Prostate gland (tissue), 2 donors: ENCODE measurements around the gene TMC8.

Experiments used
- CTCF ChIP-seq, 4 experiments: fragments of 200-600 bp in 2 of 4; fragments of 450-650 bp in 2 of 4; sonication (generic) in 2 of 4; IDR thresholded peaks; 1 replicate in 3 of 4; 2 replicates in 1 of 4; pipeline ENCODE4 v1.5.1; 2016 to 2019; ENCODE audit warnings: antibody characterized with exemption in 4 of 4, mild to moderate bottlenecking in 2 of 4, moderate library complexity in 2 of 4
- POLR2A ChIP-seq: fragments of 450-650 bp; IDR thresholded peaks from one replicate; pipeline ENCODE4 v1.6.1; 2016; ENCODE audit warnings: antibody characterized with exemption, mild to moderate bottlenecking
- POLR2AphosphoS5 ChIP-seq: sonication (generic); formaldehyde crosslinking; IDR thresholded peaks from one replicate; pipeline ENCODE4 v1.6.1; 2017; ENCODE audit warnings: antibody characterized with exemption

- TF ChIP-seq CTCF (IDR thresholded peaks at IDR 0.05) (no peak), POLR2A (no peak), POLR2AphosphoS5 (no peak)
These were observed 35.5 kb upstream of the TMC8 start for GRCh38 chr17:78095035-78095434.
